ENCODE results near the gene OR1K1.

DNA sequence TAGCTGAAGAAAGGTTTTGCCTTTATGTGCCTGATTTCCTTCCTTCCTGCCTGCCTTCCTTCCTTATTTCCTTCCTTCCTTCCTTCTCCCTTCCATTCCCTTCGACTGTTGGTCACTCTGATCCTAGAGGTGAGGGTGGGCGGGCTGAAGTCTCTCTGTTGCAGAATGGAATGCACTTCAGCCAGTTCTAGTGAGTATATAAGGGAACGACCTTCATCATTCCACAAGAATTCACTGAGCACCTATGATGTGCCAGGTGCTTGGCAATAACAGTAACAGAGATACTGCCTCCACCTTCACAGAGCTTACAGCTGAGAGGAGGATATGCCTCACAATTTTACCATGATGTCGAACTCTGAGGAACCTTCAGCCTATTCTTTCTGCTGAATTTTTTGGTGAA lies 19.9 kb upstream of the OR1K1 start:
- TF ChIP-seq, protein P1, sequence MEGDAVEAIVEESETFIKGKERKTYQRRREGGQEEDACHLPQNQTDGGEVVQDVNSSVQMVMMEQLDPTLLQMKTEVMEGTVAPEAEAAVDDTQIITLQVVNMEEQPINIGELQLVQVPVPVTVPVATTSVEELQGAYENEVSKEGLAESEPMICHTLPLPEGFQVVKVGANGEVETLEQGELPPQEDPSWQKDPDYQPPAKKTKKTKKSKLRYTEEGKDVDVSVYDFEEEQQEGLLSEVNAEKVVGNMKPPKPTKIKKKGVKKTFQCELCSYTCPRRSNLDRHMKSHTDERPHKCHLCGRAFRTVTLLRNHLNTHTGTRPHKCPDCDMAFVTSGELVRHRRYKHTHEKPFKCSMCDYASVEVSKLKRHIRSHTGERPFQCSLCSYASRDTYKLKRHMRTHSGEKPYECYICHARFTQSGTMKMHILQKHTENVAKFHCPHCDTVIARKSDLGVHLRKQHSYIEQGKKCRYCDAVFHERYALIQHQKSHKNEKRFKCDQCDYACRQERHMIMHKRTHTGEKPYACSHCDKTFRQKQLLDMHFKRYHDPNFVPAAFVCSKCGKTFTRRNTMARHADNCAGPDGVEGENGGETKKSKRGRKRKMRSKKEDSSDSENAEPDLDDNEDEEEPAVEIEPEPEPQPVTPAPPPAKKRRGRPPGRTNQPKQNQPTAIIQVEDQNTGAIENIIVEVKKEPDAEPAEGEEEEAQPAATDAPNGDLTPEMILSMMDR (IDR thresholded peaks at IDR 0.05) = no peak
- TF ChIP-seq EP300 (IDR thresholded peaks at IDR 0.05) (no peak), POLR2A (IDR thresholded peaks at IDR 0.05) (no peak)
